ENCODE data around the gene PPCS. TPM values are rescaled to one million over a fixed set of nuclear protein-coding genes. Genes with fewer than 3 reads are reported as not detected.

PPCS gene
- total RNA-seq, 1 donor from 2014 or later = 27.2 TPM

Other genes with a start within 250 kb of the PPCS start
- 15.1 and 18.1 TPM in 2 replicates for gene FOXJ3, start 121.3 kb upstream of the PPCS start, total RNA-seq
- under 0.01 TPM in 2 replicates for gene RIMKLA, start 75.8 kb upstream of the PPCS start, total RNA-seq
- gene ZMYND12, start 521 bp upstream of the PPCS start, total RNA-seq = 0.51 and 0.89 TPM in 2 replicates
- gene CCDC30, start 6.7 kb downstream of the PPCS start, total RNA-seq = 0.25 and 0.26 TPM in 2 replicates
- 14.9 and 23.2 TPM in 2 replicates for gene PPIH, start 201.9 kb downstream of the PPCS start, total RNA-seq
- gene YBX1, start 225.9 kb downstream of the PPCS start, total RNA-seq = 498 and 513 TPM in 2 replicates

Data from dermis microvascular lymphatic vessel endothelial cell (primary cell).